DOHH2 (cell line): ENCODE measurements around the gene CDH12.
"Not testable (repeated sequence)": the region's sequence is repeated elsewhere in the genome, so short reads cannot be mapped to it uniquely, and the experiment has no call there.

Source experiments
- H3F3A ChIP-seq: fragments of 200-600 bp; sonication (generic), shearing (Covaris generic); 2 replicates; pipeline ENCODE4 v1.6.0; 2016; ENCODE audit warnings: antibody characterized with exemption, mild to moderate bottlenecking; ENCODE audit not compliant: control insufficient read depth, insufficient read depth
- H3K27ac ChIP-seq: fragments of 200-600 bp; sonication (generic); 2 replicates; pipeline ENCODE4 v1.5.1; 2014; ENCODE audit warnings: low read depth, mild to moderate bottlenecking, low read length, moderate library complexity
- H3K27me3 ChIP-seq: fragments of 200-600 bp; sonication (generic); 2 replicates; pipeline ENCODE4 v1.6.1; 2014; ENCODE audit warnings: mild to moderate bottlenecking, low read length, mixed read lengths; ENCODE audit not compliant: control insufficient read depth
- H3K36me3 ChIP-seq: fragments of 200-600 bp; sonication (generic); 2 replicates; pipeline ENCODE4 v1.6.1; 2014; ENCODE audit warnings: mild to moderate bottlenecking, low read length, moderate library complexity, mixed read lengths; ENCODE audit not compliant: control insufficient read depth
- H3K4me1 ChIP-seq: fragments of 200-600 bp; sonication (generic); 2 replicates; pipeline ENCODE4 v1.6.1; 2014; ENCODE audit warnings: mild to moderate bottlenecking, low read length, mixed read lengths; ENCODE audit not compliant: control insufficient read depth
- H3K4me2 ChIP-seq: fragments of 200-600 bp; sonication (generic); 2 replicates; pipeline ENCODE4 v1.6.0; 2014; ENCODE audit warnings: mild to moderate bottlenecking, low read length, moderate library complexity
- H3K4me3 ChIP-seq: fragments of 200-600 bp; sonication (generic); 2 replicates; pipeline ENCODE4 v1.5.1; 2014; ENCODE audit warnings: mild to moderate bottlenecking, low read length, mixed read lengths
- H3K79me2 ChIP-seq: fragments of 200-600 bp; sonication (generic); 2 replicates; pipeline ENCODE4 v1.6.1; 2014; ENCODE audit warnings: mild to moderate bottlenecking, low read length, mixed read lengths; ENCODE audit not compliant: control insufficient read depth
- H3K9me2 ChIP-seq: fragments of 200-600 bp; sonication (generic); replicated peaks from 2 replicates; pipeline ENCODE4 v1.6.1; 2014; ENCODE audit warnings: mild to moderate bottlenecking, low read length, mixed read lengths; ENCODE audit not compliant: control insufficient read depth
- H3K9me3 ChIP-seq: fragments of 200-600 bp; sonication (generic); 2 replicates; pipeline ENCODE4 v1.6.1; 2014; ENCODE audit warnings: antibody characterized with exemption, low read length, mixed read lengths; ENCODE audit not compliant: control insufficient read depth, insufficient read depth
- H4K20me1 ChIP-seq: fragments of 200-600 bp; sonication (generic); 2 replicates; pipeline ENCODE4 v1.6.0; 2014; ENCODE audit warnings: low read depth, mild to moderate bottlenecking, antibody characterized with exemption, low read length, moderate library complexity; ENCODE audit not compliant: control insufficient read depth, insufficient read depth
- EZH2phosphoT487 ChIP-seq: fragments of 200-600 bp; sonication (generic); IDR thresholded peaks from 2 replicates; pipeline ENCODE4 v1.6.1; 2017; ENCODE audit warnings: borderline replicate concordance, mild to moderate bottlenecking, antibody characterized with exemption, low read length, moderate library complexity, mixed read lengths
- TF ChIP-seq, protein P1 (sequence below): fragments of 200-600 bp; sonication (generic); IDR thresholded peaks from one replicate; pipeline ENCODE4 v1.5.1; 2014; ENCODE audit warnings: antibody characterized with exemption, mild to moderate bottlenecking, low read depth, low read length; ENCODE audit not compliant: poor library complexity, severe bottlenecking

CDH12 gene

DNA sequence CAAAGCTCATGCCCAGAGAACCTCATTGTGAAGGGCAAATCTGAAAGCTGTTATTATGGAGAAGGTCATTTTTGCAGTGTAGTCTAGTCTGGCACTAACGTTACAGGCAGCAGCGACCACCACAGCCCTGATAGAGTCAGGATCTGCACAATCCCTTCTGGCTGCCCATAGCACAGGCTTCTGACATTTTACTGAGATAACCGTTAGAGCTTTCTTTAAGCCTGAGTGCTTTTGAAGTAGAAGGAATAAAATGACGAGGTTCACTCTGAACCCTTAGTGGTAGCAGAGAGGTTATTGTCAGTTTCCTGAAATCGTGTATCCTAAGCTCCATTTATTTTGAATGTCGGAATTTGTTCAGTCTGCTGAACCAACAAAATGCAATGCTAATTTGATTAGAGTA, 505.1 kb downstream of the CDH12 start:
- H3K4me3 ChIP-seq = no peak overlapping the region
- no peaks in the 10 kb centered on the region for H4K20me1 ChIP-seq
- no peaks in the 10 kb centered on the region for H3K4me1 ChIP-seq
- no peak for TF ChIP-seq EZH2phosphoT487
- TF ChIP-seq, protein P1, sequence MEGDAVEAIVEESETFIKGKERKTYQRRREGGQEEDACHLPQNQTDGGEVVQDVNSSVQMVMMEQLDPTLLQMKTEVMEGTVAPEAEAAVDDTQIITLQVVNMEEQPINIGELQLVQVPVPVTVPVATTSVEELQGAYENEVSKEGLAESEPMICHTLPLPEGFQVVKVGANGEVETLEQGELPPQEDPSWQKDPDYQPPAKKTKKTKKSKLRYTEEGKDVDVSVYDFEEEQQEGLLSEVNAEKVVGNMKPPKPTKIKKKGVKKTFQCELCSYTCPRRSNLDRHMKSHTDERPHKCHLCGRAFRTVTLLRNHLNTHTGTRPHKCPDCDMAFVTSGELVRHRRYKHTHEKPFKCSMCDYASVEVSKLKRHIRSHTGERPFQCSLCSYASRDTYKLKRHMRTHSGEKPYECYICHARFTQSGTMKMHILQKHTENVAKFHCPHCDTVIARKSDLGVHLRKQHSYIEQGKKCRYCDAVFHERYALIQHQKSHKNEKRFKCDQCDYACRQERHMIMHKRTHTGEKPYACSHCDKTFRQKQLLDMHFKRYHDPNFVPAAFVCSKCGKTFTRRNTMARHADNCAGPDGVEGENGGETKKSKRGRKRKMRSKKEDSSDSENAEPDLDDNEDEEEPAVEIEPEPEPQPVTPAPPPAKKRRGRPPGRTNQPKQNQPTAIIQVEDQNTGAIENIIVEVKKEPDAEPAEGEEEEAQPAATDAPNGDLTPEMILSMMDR = no peak
- no peaks in the 10 kb centered on the region; the same call in 1 of the 2 replicates for H3K9me3 ChIP-seq
- no peak overlapping the region for H3K27ac ChIP-seq
- no peaks in the 10 kb centered on the region for H3K36me3 ChIP-seq
- no peak overlapping the region for H3K4me2 ChIP-seq
- H3K79me2 ChIP-seq = no peaks in the 10 kb centered on the region
- H3F3A ChIP-seq = no peaks in the 10 kb centered on the region
- H3K27me3 ChIP-seq = no peaks in the 10 kb centered on the region
- H3K9me2 ChIP-seq = no peaks in the 10 kb centered on the region

DNA sequence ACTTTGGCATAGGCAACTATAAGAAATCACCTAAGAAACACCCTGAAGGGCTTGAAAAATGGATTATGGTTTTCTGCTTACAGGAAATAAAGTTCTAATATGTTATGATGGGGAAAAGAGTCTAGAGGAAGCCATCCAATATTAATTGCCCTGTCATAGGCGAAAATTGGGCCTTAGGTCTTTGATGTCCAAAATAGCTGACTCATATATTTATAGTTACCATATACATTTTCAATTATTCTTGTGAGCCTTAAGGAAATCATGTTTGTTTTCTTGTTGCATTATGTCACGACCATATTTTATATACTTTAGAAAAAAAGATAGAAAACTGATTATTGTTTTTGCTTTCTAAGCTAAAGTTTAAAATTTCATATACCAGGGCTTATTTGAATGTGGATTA, 509.1 kb downstream of the CDH12 start:
- Histone ChIP-seq H3K4me1 (no peaks in the 10 kb centered on the region), H3K36me3 (no peaks in the 10 kb centered on the region), H3K9me2 (no peaks in the 10 kb centered on the region), H3K4me3 (no peak overlapping the region), H3K9me3 (no peaks in the 10 kb centered on the region; the same call in 1 of the 2 replicates), H3K27ac (no peak overlapping the region), H3K27me3 (no peaks in the 10 kb centered on the region), H4K20me1 (no peaks in the 10 kb centered on the region), H3K79me2 (no peaks in the 10 kb centered on the region), H3K4me2 (no peak overlapping the region), H3F3A (no peaks in the 10 kb centered on the region)
- no peak for TF ChIP-seq EZH2phosphoT487
- TF ChIP-seq, protein P1 = no peak

DNA sequence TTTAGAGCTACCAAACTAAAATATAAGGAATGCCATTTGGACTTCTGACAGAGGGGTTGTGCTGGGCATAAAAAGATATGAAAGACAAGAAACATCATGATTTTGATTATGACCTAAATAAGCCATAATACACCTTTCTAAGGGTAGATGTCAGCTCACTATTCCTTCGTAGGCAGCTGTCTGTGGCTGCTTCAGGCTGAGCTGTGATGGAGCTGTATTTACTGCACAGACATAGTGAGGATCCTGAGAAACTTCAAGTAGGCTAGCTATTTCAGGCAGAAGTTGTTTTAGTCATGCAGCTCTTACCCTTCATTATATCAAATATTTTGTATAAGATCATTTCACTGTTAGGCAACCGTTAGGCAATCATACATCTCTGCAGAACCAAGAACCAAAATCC, 511.7 kb downstream of the CDH12 start:
- H3K4me2 ChIP-seq = no peak overlapping the region
- H3F3A ChIP-seq = no peaks in the 10 kb centered on the region
- H3K9me2 ChIP-seq = no peaks in the 10 kb centered on the region
- H3K4me3 ChIP-seq = no peak overlapping the region
- no peaks in the 10 kb centered on the region; the same call in 1 of the 2 replicates for H3K9me3 ChIP-seq
- no peak overlapping the region for H3K27ac ChIP-seq
- no peaks in the 10 kb centered on the region for H3K4me1 ChIP-seq
- no peaks in the 10 kb centered on the region for H3K79me2 ChIP-seq
- H3K36me3 ChIP-seq = no peaks in the 10 kb centered on the region
- H4K20me1 ChIP-seq = no peaks in the 10 kb centered on the region
- TF ChIP-seq, protein P1 = no peak
- no peak for TF ChIP-seq EZH2phosphoT487
- H3K27me3 ChIP-seq = no peaks in the 10 kb centered on the region

DNA sequence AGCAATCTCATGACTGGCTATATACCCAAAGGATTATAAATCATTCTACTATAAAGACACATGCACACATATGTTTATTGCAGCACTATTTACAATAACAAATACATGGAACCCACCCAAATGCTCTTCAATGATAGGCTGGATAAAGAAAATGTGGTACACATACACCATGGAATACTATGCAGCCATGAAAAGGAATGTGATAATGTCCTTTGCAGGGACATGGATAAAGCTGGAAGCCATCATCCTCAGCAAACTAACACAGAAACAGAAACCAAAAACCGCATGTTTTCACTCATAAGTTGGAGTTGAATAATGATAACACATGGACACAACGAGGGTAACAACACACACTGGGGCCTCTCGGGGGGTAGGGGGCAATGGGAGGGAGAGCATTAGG, 520.2 kb downstream of the CDH12 start:
- H3K9me3 ChIP-seq, H3K9me2 ChIP-seq, H4K20me1 ChIP-seq, H3F3A ChIP-seq, H3K4me2 ChIP-seq, H3K79me2 ChIP-seq, H3K27ac ChIP-seq, H3K36me3 ChIP-seq, H3K4me3 ChIP-seq, H3K4me1 ChIP-seq, H3K27me3 ChIP-seq: not testable (repeated sequence)
